ENCODE results near the gene USP38.
"Not testable (repeated sequence)": the region's sequence is repeated elsewhere in the genome, so short reads cannot be mapped to it uniquely, and the experiment has no call there.

USP38 gene

GRCh38 chr4:143199503-143199902, 14.8 kb downstream of the USP38 start:
- DNase-seq = no peak

GRCh38 chr4:143202824-143203223, 18.1 kb downstream of the USP38 start:
- DNase-seq = no peak
- intact Hi-C loops (cut with DNase I) = loop anchor here (2.0 kb wide), 1 partner anchor 280 kb away; no protein-coding TSS in a partner anchor

More at GRCh38 chr4:143199503-143199902, 14.8 kb downstream of the USP38 start:
- intact Hi-C loops (cut with DNase I) = no loop called here

- no peak for DNase-seq
- intact Hi-C loops (cut with DNase I) = loop anchor here (2.0 kb wide), 1 partner anchor 279 kb away; no protein-coding TSS in a partner anchor
These were observed 18.9 kb downstream of the USP38 start for GRCh38 chr4:143203577-143203976.

- intact Hi-C loops (cut with DNase I) = loop anchor here (5.0 kb wide), 1 partner anchor 130 kb away; the partner anchor contains the start of gene GAB1
- no peak for DNase-seq
These were observed 22.8 kb downstream of the USP38 start for GRCh38 chr4:143207555-143207954.

- intact Hi-C loops (cut with DNase I) = no loop called here
- DNase-seq = no peak
These were observed 27.8 kb downstream of the USP38 start for GRCh38 chr4:143212566-143212965.

- intact Hi-C loops (cut with DNase I) = no loop called here
- no peak for DNase-seq
These were observed 31.2 kb downstream of the USP38 start for GRCh38 chr4:143215873-143216272.

GRCh38 chr4:143224255-143224654, 39.5 kb downstream of the USP38 start:
- no peak for DNase-seq
- intact Hi-C loops (cut with DNase I) = no loop called here

- intact Hi-C loops (cut with DNase I) = no loop called here
- DNase-seq = no peak
These were observed 40.5 kb downstream of the USP38 start for GRCh38 chr4:143225167-143225566.

GRCh38 chr4:143230683-143231082, 46.0 kb downstream of the USP38 start:
- intact Hi-C loops (cut with DNase I) = no loop called here
- no peak for DNase-seq

- no peak for DNase-seq
- intact Hi-C loops (cut with DNase I) = no loop called here
These were observed 47.6 kb downstream of the USP38 start for GRCh38 chr4:143232277-143232676.

- DNase-seq = no peak
- intact Hi-C loops (cut with DNase I) = no loop called here
These were observed 49.4 kb downstream of the USP38 start for GRCh38 chr4:143234153-143234552.

- DNase-seq; intact Hi-C loops (cut with DNase I): not testable (repeated sequence)
These were observed 52.5 kb downstream of the USP38 start for GRCh38 chr4:143237195-143237594.

GRCh38 chr4:143240939-143241679, 56.4 kb downstream of the USP38 start:
- intact Hi-C loops (cut with DNase I) = no loop called here
- DNase-seq = no peak

- DNase-seq = no peak
- intact Hi-C loops (cut with DNase I) = no loop called here
These were observed 57.2 kb downstream of the USP38 start for GRCh38 chr4:143241892-143242291.

GRCh38 chr4:143243041-143243440, 58.3 kb downstream of the USP38 start:
- intact Hi-C loops (cut with DNase I) = no loop called here

GRCh38 chr4:143246977-143247376, 62.3 kb downstream of the USP38 start:
- no peak for DNase-seq
- intact Hi-C loops (cut with DNase I) = no loop called here

More at GRCh38 chr4:143243041-143243440, 58.3 kb downstream of the USP38 start:
- no peak for DNase-seq

- intact Hi-C loops (cut with DNase I) = no loop called here
- no peak for DNase-seq
These were observed 63.1 kb downstream of the USP38 start for GRCh38 chr4:143247866-143248265.

GRCh38 chr4:143248827-143249226, 64.1 kb downstream of the USP38 start:
- DNase-seq = no peak
- intact Hi-C loops (cut with DNase I) = no loop called here

- intact Hi-C loops (cut with DNase I) = no loop called here
- no peak for DNase-seq
These were observed 65.9 kb downstream of the USP38 start for GRCh38 chr4:143250617-143251016.

GRCh38 chr4:143251348-143251747, 66.6 kb downstream of the USP38 start:
- intact Hi-C loops (cut with DNase I) = no loop called here
- no peak for DNase-seq

GRCh38 chr4:143251779-143252178, 67.1 kb downstream of the USP38 start:
- intact Hi-C loops (cut with DNase I) = no loop called here
- DNase-seq = no peak

- DNase-seq = no peak
- intact Hi-C loops (cut with DNase I) = no loop called here
These were observed 67.8 kb downstream of the USP38 start for GRCh38 chr4:143252478-143252877.

All from posterior cingulate gyrus (tissue), 11 donors.